ENCODE results near the gene DNAJC4. TPM values are rescaled to one million over a fixed set of nuclear protein-coding genes. Genes with fewer than 3 reads are reported as not detected.
A peak's percentile ranks its signal among the peaks of the same experiment; 100 is the strongest.

DNAJC4 gene
- polyA plus RNA-seq, 3 donors from 2014 or later, result 25.2 to 32.6 (median 26.7) TPM

GRCh38 chr11:64281957-64282770, 51.8 kb downstream of the DNAJC4 start:
- H3K27ac Mint-ChIP-seq, result peak overlapping the region in 1 of 6 donors; percentile 58
- peaks cover 8 to 12% of the 10 kb centered on the region in 2 donors for H3K4me1 Mint-ChIP-seq
- DNase-seq, result no peak
- H3K36me3 Mint-ChIP-seq, result peaks cover 0 to 8% (median 5%) of the 10 kb centered on the region in 3 donors
- peaks cover 2 to 9% (median 8%) of the 10 kb centered on the region in 3 donors for H3K27me3 Mint-ChIP-seq (ENCODE audit: low read depth in 3 of 3)
- peak overlapping the region in 1 of 5 donors; percentile 51 for H3K4me3 Mint-ChIP-seq
- H3K9me3 Mint-ChIP-seq, result no peaks in the 10 kb centered on the region

GRCh38 chr11:64283092-64283491, 52.7 kb downstream of the DNAJC4 start:
- Mint-ChIP-seq H3K36me3 (peaks cover 0 to 8% (median 5%) of the 10 kb centered on the region in 3 donors), H3K4me3 (peak overlapping the region; percentile 48 to 90 (median 53)), H3K27ac (peak overlapping the region in 5 of 6 donors; percentile 55 to 99 (median 89)), H3K9me3 (no peaks in the 10 kb centered on the region), H3K27me3 (ENCODE audit: low read depth in 3 of 3) (peaks cover 2 to 9% (median 8%) of the 10 kb centered on the region in 3 donors), H3K4me1 (peaks cover 8 to 12% of the 10 kb centered on the region in 2 donors)
- DNase-seq, result no peak

Other genes with a start within 250 kb of the DNAJC4 start
- gene OTUB1, start 244.1 kb upstream of the DNAJC4 start, polyA plus RNA-seq, result 100 to 1,000 TPM; 143 to 204 (median 164) TPM
- gene FLRT1, start 194.6 kb upstream of the DNAJC4 start, polyA plus RNA-seq, result not detected
- 1 to 10 TPM; 4.8 to 7.1 (median 6.5) TPM for gene MACROD1, start 64.4 kb upstream of the DNAJC4 start, polyA plus RNA-seq
- 100 to 1,000 TPM in 1 of 3 donors, 10 to 100 TPM in 2; 51.3 to 113 (median 57.3) TPM for gene STIP1, start 44.4 kb upstream of the DNAJC4 start, polyA plus RNA-seq
- 100 to 1,000 TPM; 181 to 297 (median 236) TPM for gene FERMT3, start 23.8 kb upstream of the DNAJC4 start, polyA plus RNA-seq
- gene TRPT1, start 4.4 kb upstream of the DNAJC4 start, polyA plus RNA-seq, result 10 to 100 TPM; 42.2 to 51.0 (median 43.8) TPM
- 10 to 100 TPM; 64.9 to 95.4 (median 74.9) TPM for gene NUDT22, start 4.3 kb upstream of the DNAJC4 start, polyA plus RNA-seq
- gene VEGFB, start 4.0 kb downstream of the DNAJC4 start, polyA plus RNA-seq, result 10 to 100 TPM in 1 of 3 donors, 1 to 10 TPM in 2; 6.7 to 10.3 (median 9.4) TPM
- 100 to 1,000 TPM; 110 to 142 (median 130) TPM for gene FKBP2, start 10.5 kb downstream of the DNAJC4 start, polyA plus RNA-seq
- 10 to 100 TPM; 16.6 to 34.9 (median 33.3) TPM for gene PPP1R14B, start 16.4 kb downstream of the DNAJC4 start, polyA plus RNA-seq
- gene PLCB3, start 21.0 kb downstream of the DNAJC4 start, polyA plus RNA-seq, result under 1 TPM in 2 of 3 donors, not detected in 1; 0.33 to 0.49 TPM
- gene BAD, start 54.1 kb downstream of the DNAJC4 start, polyA plus RNA-seq, result 10 to 100 TPM; 67.7 to 87.5 (median 77.3) TPM
- 10 to 100 TPM in 1 of 3 donors, 1 to 10 TPM in 2; 6.9 to 11.6 (median 7.4) TPM for gene GPR137, start 55.3 kb downstream of the DNAJC4 start, polyA plus RNA-seq
- gene KCNK4, start 60.8 kb downstream of the DNAJC4 start, polyA plus RNA-seq, result not detected
- gene CATSPERZ, start 69.8 kb downstream of the DNAJC4 start, polyA plus RNA-seq, result not detected
- 10 to 100 TPM in 1 of 3 donors, 1 to 10 TPM in 2; 4.6 to 18.0 (median 8.7) TPM for gene ESRRA, start 75.0 kb downstream of the DNAJC4 start, polyA plus RNA-seq
- 100 to 1,000 TPM; 216 to 464 (median 322) TPM for gene TRMT112, start 87.0 kb downstream of the DNAJC4 start, polyA plus RNA-seq
- 100 to 1,000 TPM; 319 to 558 (median 418) TPM for gene PRDX5, start 87.6 kb downstream of the DNAJC4 start, polyA plus RNA-seq
- 10 to 100 TPM; 10.3 to 86.7 (median 16.4) TPM for gene CCDC88B, start 109.7 kb downstream of the DNAJC4 start, polyA plus RNA-seq
- gene RPS6KA4, start 128.6 kb downstream of the DNAJC4 start, polyA plus RNA-seq, result 10 to 100 TPM in 1 of 3 donors, 1 to 10 TPM in 2; 5.0 to 16.7 (median 8.5) TPM

Data from immature natural killer cell (primary cell).